ENCODE results near the gene CRYBG1.

Gene CRYBG1

DNA sequence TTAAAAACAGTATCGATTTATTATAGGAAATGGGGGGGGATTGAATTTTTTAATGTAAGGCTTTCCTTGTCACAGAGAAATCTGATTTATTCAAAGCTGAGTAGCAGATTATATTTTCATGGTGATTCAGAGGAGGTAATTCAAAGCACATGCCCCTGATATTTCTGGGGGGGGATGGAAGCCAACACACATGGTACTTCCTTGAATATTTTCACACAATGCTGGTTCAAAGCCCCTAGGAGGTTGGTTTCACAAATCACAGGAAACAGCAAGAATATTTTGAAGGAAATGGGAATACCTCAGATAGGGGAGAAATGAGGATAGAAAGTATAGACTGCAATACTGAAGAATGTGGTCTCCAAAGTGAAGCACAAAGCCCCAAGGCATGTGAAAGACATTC, 170.0 kb downstream of the CRYBG1 start:
- TF ChIP-seq, protein P1, sequence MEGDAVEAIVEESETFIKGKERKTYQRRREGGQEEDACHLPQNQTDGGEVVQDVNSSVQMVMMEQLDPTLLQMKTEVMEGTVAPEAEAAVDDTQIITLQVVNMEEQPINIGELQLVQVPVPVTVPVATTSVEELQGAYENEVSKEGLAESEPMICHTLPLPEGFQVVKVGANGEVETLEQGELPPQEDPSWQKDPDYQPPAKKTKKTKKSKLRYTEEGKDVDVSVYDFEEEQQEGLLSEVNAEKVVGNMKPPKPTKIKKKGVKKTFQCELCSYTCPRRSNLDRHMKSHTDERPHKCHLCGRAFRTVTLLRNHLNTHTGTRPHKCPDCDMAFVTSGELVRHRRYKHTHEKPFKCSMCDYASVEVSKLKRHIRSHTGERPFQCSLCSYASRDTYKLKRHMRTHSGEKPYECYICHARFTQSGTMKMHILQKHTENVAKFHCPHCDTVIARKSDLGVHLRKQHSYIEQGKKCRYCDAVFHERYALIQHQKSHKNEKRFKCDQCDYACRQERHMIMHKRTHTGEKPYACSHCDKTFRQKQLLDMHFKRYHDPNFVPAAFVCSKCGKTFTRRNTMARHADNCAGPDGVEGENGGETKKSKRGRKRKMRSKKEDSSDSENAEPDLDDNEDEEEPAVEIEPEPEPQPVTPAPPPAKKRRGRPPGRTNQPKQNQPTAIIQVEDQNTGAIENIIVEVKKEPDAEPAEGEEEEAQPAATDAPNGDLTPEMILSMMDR (IDR thresholded peaks at IDR 0.05; ENCODE audit: borderline replicate concordance, insufficient read depth, low read depth, low read length) = no peak
- H3K4me3 ChIP-seq (ENCODE audit: low read depth, low read length) = no peak overlapping the region

- H3K4me3 ChIP-seq (ENCODE audit: low read depth, low read length) = no peak overlapping the region
- TF ChIP-seq, protein P1 (IDR thresholded peaks at IDR 0.05; ENCODE audit: borderline replicate concordance, insufficient read depth, low read depth, low read length) = no peak
Observed at GRCh38 chr6:106533054-106533453, 172.5 kb downstream of the CRYBG1 start.

DNA sequence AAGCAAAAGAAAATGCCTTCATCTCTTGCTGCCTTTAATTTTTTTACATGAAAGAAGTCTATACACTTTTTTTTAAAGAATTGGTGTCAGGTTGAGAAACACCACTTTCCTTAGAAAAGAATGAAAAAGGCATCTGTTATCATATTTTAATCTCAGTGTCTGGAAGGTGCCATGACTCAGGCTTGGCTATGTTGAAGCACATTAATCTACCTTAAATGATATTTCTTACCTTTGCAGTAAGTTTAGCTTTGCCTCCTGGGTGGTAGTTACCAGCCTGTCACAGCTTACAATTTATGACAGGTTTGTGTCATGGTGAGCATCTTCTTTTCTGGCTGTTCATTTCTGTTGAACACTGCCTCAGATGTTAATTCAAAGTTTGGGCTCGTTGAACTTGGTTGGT, 173.5 kb downstream of the CRYBG1 start:
- TF ChIP-seq, protein P1 (IDR thresholded peaks at IDR 0.05; ENCODE audit: borderline replicate concordance, insufficient read depth, low read depth, low read length) = no peak
- no peak overlapping the region for H3K4me3 ChIP-seq (ENCODE audit: low read depth, low read length)

GRCh38 chr6:106534564-106534982, 174.1 kb downstream of the CRYBG1 start:
- TF ChIP-seq, protein P1 (IDR thresholded peaks at IDR 0.05; ENCODE audit: borderline replicate concordance, insufficient read depth, low read depth, low read length) = no peak
- H3K4me3 ChIP-seq (ENCODE audit: low read depth, low read length) = no peak overlapping the region

GRCh38 chr6:106535012-106535411, 174.5 kb downstream of the CRYBG1 start:
- TF ChIP-seq, protein P1 (IDR thresholded peaks at IDR 0.05; ENCODE audit: borderline replicate concordance, insufficient read depth, low read depth, low read length) = no peak
- H3K4me3 ChIP-seq (ENCODE audit: low read depth, low read length) = no peak overlapping the region

DNA sequence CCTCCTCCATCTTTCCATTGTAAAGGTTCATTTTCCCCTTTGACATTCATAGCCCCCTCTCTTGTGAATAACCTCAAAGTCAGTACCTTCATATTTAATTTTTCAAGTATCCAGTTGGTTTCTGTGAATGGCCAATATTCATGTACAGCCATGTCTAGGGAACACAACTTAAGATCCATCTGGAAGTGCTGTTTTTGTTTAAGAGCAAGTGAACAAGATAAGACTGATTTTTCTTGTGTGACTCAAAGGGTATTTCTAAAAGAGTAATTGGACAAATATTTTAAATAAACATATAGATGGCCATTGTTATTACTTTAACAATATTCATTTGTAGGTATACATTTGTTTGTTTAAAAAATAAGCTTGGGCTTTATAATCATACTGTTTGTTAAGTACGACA, 175.8 kb downstream of the CRYBG1 start:
- TF ChIP-seq, protein P1 (IDR thresholded peaks at IDR 0.05; ENCODE audit: borderline replicate concordance, insufficient read depth, low read depth, low read length) = no peak
- H3K4me3 ChIP-seq (ENCODE audit: low read depth, low read length) = no peak overlapping the region

GRCh38 chr6:106536851-106537250, 176.3 kb downstream of the CRYBG1 start:
- TF ChIP-seq, protein P1 (IDR thresholded peaks at IDR 0.05; ENCODE audit: borderline replicate concordance, insufficient read depth, low read depth, low read length) = no peak
- H3K4me3 ChIP-seq (ENCODE audit: low read depth, low read length) = no peak overlapping the region
